Frontal cortex (tissue), 1 donor: ENCODE measurements around the gene DYNLL2. TPM values are rescaled to one million over a fixed set of nuclear protein-coding genes. Genes with fewer than 3 reads are reported as not detected.

Experiments used
- total RNA-seq: library from RNA; depleted of rRNA; stranded (reverse); fragments of >200 nt; gene quantifications from one replicate; pipeline ENCODE4 v1.2.3, GENCODE V29; 2014

DYNLL2 gene
- total RNA-seq, 1 donor from 2014 or later, result 33.0 TPM

Other genes starting within 250 kb of the DYNLL2 start
- gene MRPS23, start 233.4 kb upstream of the DYNLL2 start, total RNA-seq, result 30.2 TPM
- 6.5 TPM for gene CUEDC1, start 128.0 kb upstream of the DYNLL2 start, total RNA-seq
- gene VEZF1, start 95.2 kb upstream of the DYNLL2 start, total RNA-seq, result 59.5 TPM
- 373 TPM for gene SRSF1, start 76.2 kb upstream of the DYNLL2 start, total RNA-seq
- gene OR4D1, start 65.0 kb downstream of the DYNLL2 start, total RNA-seq, result under 0.01 TPM
- not detected for gene OR4D2, start 83.6 kb downstream of the DYNLL2 start, total RNA-seq
- gene EPX, start 109.3 kb downstream of the DYNLL2 start, total RNA-seq, result not detected
- gene MKS1, start 135.8 kb downstream of the DYNLL2 start, total RNA-seq, result 13.0 TPM
- not detected for gene LPO, start 155.2 kb downstream of the DYNLL2 start, total RNA-seq
- gene MPO, start 197.5 kb downstream of the DYNLL2 start, total RNA-seq, result 1.2 TPM
- gene TSPOAP1, start 245.4 kb downstream of the DYNLL2 start, total RNA-seq, result 31.0 TPM